Kidney capillary endothelial cell (primary cell): Measurements from ENCODE around the gene TTC23.

ENCODE experiments used
- DNase-seq: peaks from one replicate; pipeline ENCODE4 v3.0.0-alpha.2; 2018; ENCODE audit warnings: low spot score

Gene TTC23

DNA sequence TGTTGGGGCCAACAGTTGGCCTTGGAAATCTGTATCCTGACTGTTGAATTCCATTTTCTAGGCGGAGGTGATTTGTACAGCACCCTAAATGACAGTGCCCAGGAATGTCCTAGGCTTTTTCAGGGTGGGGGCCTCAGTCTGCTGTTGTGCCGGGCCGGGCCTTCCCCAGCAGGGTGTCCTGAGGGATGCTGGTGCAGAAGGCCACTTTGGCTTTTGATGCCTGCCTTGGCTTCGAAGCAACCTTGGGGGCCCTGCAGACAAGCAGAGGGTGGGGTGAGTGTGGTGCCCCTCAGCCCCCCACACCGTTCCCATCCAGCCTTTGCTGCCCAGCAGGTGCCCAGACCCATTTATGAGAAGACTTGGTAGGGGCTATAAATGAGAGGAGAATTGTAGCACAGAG is 111.5 kb downstream of the TTC23 start:
- no peak for DNase-seq

GRCh38 chr15:99137111-99137546 is 112.3 kb downstream of the TTC23 start:
- DNase-seq = no peak

DNA sequence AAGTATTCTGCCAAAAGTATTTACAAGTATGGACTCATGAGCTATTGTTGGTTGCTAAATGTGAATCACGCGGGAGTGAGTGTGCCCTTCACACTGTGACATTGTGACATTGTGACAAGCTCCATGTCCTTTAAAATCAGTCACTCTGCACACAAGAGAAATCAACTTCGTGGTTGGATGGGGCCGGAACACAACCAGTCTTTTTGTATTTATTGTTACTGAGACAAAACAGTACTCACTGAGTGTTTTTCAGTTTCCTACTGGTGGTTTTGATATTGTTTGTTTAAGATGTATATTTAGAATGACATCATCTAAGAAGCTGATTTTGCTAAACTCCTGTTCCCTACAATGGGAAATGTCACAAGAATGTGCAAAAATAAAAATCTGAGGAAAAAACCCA is 114.2 kb downstream of the TTC23 start:
- no peak for DNase-seq

DNA sequence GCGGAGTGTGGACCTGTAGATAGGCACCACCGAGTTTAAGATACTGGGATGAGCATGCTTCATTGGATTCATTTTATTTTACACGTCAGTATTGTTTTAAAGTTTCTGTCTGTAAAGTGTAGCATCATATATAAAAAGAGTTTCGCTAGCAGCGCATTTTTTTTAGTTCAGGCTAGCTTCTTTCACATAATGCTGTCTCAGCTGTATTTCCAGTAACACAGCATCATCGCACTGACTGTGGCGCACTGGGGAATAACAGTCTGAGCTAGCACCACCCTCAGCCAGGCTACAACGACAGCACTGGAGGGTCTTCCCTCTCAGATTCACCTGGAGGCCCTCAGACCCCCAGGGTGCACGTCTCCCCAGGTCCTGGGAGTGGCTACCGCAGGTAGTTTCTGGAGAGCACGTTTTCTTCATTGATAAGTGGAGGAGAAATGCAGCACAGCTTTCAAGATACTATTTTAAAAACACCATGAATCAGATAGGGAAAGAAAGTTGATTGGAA is 115.0 kb downstream of the TTC23 start:
- DNase-seq = no peak

GRCh38 chr15:99132634-99133287 is 116.6 kb downstream of the TTC23 start:
- DNase-seq = no peak

DNA sequence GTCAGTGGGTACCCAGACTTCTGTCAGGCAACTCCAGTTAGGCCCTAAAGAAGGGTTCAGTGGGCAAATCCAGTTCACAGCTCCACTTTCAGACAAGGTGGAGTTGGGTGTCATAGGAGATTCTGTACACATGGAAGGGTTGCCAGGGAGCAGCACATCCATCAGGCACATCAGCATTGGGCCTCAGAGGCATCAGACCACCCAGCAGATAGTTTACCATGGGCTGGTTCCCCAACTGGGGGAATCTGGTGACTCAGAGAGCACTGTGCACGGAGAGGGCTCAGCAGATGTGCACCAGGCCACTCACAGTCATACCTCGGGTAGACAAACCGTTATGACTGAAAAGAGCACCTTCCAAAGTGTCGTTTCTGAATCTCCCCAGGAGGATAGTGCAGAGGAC is 117.3 kb downstream of the TTC23 start:
- DNase-seq = no peak

DNA sequence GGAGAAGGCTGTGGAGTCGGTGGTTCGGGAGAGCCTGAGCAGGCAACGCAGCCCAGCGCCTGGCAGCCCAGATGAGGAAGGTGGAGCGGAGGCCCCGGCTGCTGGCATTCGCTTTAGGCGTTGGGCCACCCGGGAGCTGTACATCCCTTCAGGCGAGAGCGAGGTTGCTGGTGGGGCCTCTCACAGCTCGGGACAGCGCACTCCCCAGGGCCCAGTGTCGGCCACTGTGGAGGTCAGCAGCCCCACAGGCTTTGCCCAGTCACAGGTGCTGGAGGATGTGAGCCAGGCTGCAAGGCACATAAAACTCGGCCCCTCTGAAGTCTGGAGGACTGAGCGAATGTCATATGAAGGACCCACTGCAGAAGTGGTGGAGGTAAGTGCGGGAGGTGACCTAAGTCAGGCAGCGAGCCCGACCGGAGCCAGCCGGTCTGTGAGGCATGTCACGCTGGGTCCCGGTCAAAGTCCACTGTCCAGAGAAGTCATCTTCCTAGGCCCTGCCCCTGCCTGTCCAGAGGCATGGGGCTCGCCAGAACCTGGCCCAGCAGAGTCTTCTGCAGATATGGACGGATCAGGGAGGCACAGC is 117.8 kb downstream of the TTC23 start:
- no peak for DNase-seq

- no peak for DNase-seq
Observed at GRCh38 chr15:99130765-99131440, 118.5 kb downstream of the TTC23 start.

DNA sequence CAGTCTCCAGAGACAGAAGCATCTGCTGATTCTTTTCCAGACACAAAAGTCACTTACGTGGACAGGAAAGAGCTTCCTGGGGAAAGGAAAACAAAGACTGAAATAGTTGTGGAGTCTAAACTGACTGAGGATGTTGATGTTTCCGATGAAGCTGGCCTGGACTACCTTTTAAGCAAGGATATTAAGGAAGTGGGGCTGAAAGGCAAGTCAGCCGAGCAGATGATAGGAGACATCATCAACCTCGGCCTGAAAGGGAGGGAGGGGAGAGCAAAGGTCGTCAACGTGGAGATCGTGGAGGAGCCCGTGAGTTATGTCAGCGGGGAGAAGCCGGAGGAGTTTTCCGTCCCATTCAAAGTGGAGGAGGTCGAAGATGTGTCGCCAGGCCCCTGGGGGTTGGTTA is 119.1 kb downstream of the TTC23 start:
- peak; percentile 87 for DNase-seq

DNA sequence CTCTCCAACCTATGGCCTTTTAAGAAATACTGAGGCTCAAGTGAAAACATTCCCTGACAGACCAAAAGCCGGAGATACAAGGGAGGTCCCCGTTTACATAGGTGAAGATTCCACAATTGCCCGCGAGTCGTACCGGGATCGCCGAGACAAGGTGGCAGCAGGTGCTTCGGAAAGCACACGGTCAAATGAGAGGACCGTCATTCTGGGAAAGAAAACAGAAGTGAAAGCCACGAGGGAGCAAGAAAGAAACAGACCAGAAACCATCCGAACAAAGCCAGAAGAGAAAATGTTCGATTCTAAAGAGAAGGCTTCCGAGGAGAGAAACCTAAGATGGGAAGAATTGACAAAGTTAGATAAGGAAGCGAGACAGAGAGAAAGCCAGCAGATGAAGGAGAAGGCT is 119.7 kb downstream of the TTC23 start:
- no peak for DNase-seq

- no peak for DNase-seq
Observed at GRCh38 chr15:99128411-99128810, 121.0 kb downstream of the TTC23 start.

- no peak for DNase-seq
Observed at GRCh38 chr15:99127773-99128172, 121.6 kb downstream of the TTC23 start.

DNA sequence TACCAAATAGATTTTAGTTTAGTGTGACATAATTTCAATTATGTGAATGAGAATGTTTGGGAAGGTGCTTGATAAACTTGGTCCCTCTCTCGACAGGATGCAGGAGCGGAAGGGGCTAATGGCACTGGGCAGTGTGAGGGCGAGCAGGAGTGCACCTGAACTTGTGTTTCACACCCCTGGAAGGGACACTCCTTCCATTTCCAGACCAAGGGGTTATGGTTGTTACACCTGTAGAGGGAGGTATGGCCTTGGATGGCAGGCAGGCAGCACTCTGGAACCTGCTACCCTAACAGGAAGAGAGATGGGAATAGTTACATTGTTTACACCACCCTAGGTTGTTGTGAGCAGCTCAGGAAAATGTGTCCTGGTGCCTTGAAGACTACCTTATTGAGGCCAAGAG is 122.5 kb downstream of the TTC23 start:
- DNase-seq = no peak

- no peak for DNase-seq
Observed at GRCh38 chr15:99126131-99126588, 123.2 kb downstream of the TTC23 start.

DNA sequence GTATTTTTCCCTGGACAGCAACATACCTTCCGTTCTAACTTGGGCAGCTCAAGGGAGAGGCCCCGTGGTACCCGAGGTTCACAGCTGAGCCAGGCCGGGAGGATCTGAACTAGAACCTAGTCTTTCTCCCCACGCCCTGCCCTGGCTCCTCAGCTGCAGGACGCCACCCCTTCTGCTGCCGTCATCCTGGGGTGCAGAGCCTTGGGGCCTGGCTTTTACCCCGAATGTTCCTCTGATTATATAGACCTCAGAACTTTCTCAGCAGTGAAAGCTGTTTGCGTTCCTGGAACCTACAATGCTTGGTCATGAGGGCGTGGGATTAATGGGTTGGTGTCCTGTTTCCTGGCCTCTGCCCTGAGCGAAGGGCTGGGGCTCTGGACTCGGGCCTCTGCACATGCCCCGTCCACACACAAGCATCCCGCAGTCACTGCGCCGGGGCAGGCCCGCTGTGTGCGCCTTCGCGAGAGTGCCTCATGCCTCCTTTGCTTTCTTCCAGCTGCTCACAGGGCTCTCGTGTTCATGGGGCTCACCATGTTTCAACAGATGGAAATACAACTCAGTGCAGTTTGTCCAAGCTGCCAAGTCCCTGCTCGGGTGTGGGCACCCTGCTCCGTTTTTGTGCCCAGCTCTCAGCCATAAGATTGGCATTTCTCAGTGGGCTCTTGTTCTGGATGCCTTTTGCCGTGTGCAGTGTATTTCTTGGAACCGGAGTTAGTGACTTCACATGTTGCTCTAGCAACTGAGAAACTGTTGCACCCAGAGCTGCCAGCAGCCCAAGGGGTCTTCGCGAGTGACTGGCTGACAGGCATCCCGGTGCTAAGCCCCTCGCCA is 124.1 kb downstream of the TTC23 start:
- DNase-seq = no peak

- DNase-seq = no peak
Observed at GRCh38 chr15:99124641-99125040, 124.7 kb downstream of the TTC23 start.

- DNase-seq = peak; percentile 99
Observed at GRCh38 chr15:99123713-99124451, 125.5 kb downstream of the TTC23 start.

GRCh38 chr15:99122831-99123712 is 126.3 kb downstream of the TTC23 start:
- peak; percentile 24 for DNase-seq

DNA sequence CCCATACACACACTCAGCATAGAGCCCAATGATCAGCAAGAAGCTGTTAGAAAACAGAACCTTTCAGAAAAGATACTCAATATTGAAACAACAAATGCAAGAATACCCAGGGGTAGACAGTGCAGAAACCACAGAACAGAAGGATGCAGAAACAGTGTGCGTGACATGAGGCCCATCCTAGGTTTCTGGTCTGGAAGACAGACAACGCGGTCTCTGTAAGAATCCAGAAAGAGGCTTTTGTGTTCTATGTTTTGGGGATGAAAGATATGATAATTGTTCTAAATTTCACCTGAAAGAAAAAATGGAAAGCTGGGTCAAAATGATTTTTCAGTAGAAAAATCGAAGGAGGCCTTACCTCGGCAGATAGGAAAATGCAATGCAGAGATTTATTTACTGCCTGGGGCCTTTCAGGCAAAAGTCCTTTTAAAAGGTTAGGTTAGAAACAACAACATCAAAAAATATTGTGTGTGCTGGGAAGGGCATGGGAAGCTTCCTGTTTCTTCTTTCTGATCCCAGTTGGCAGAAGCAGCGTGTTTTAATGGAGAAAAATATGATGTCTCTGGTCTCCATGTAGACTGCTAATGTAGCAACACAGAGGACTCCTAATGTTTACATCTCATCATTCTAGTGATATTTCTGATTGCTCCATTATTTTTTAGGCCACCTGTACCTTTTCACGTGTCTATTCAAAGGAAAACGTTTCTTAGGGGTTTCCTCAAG is 127.5 kb downstream of the TTC23 start:
- no peak for DNase-seq

DNA sequence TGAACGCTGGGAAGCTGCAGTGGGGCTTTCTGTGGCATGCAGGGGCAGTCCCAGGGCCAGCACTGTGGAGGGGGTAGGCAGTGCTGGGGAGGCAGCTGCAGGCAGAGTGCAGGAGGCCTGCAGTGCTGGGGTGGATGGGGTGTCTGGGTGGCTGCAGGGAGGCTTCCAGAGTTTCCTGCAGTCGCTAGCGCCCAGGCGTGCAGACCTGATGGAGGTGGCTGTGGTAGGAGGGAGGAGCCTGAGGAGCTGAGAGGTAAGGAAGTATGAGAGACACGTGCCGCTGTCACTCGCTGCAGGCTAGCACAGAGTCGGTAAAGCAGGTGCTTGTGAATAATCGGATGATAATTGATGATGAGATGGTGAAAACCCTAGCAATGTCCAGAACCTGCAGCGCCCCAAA is 128.2 kb downstream of the TTC23 start:
- no peak for DNase-seq
